OCI-LY1 (cell line): ENCODE data around the gene MROH2A.

ENCODE experiments used
- H2AFZ ChIP-seq: fragments of 200-600 bp; sonication (generic), shearing (Covaris generic); 2 replicates; pipeline ENCODE4 v1.6.0; 2014; ENCODE audit warnings: antibody characterized with exemption, mild to moderate bottlenecking, low read length
- H3F3A ChIP-seq: fragments of 200-600 bp; sonication (generic), shearing (Covaris generic); 2 replicates; pipeline ENCODE4 v1.6.0; 2014; ENCODE audit warnings: mild to moderate bottlenecking, antibody characterized with exemption, low read length, moderate library complexity; ENCODE audit not compliant: insufficient read depth
- H3K27ac ChIP-seq: fragments of 200-600 bp; sonication (generic); 2 replicates; pipeline ENCODE4 v1.5.1; 2014; ENCODE audit warnings: low read length, mixed run types, mild to moderate bottlenecking, low read depth; ENCODE audit not compliant: poor library complexity, severe bottlenecking
- H3K27me3 ChIP-seq: fragments of 200-600 bp; sonication (generic); 2 replicates; pipeline ENCODE4 v1.6.0; 2014; ENCODE audit warnings: antibody characterized with exemption, mild to moderate bottlenecking, low read length, moderate library complexity; ENCODE audit not compliant: insufficient read depth
- H3K36me3 ChIP-seq: fragments of 200-600 bp; sonication (generic); 2 replicates; pipeline ENCODE4 v1.6.1; 2014; ENCODE audit warnings: mild to moderate bottlenecking, antibody characterized with exemption, low read length, moderate library complexity, mixed read lengths; ENCODE audit not compliant: insufficient read depth
- H3K4me1 ChIP-seq: fragments of 200-600 bp; sonication (generic); 2 replicates; pipeline ENCODE4 v1.5.1; 2014; ENCODE audit warnings: mild to moderate bottlenecking, low read length, moderate library complexity; ENCODE audit not compliant: insufficient read depth, severe bottlenecking
- H3K4me2 ChIP-seq: fragments of 200-600 bp; sonication (generic), shearing (Covaris generic); 2 replicates; pipeline ENCODE4 v1.6.1; 2014; ENCODE audit warnings: low read length
- H3K4me3 ChIP-seq: fragments of 200-600 bp; sonication (generic); 2 replicates; pipeline ENCODE4 v1.5.1; 2014; ENCODE audit warnings: low read length, low read depth, mild to moderate bottlenecking, mixed read lengths; ENCODE audit not compliant: poor library complexity, severe bottlenecking
- H3K79me2 ChIP-seq: fragments of 200-600 bp; shearing (Covaris generic); 2 replicates; pipeline ENCODE4 v1.6.1; 2016; ENCODE audit warnings: mixed run types, low read length, mixed read lengths; ENCODE audit not compliant: insufficient read depth
- H3K9ac ChIP-seq: fragments of 200-600 bp; sonication (generic), shearing (Covaris generic); 2 replicates; pipeline ENCODE4 v1.6.1; 2014; ENCODE audit warnings: mild to moderate bottlenecking, low read length, mixed read lengths
- H3K9me2 ChIP-seq: fragments of 200-600 bp; sonication (generic), shearing (Covaris generic); 2 replicates; pipeline ENCODE4 v1.6.1; 2014; ENCODE audit warnings: low read depth, mild to moderate bottlenecking, low read length, mixed read lengths
- H3K9me3 ChIP-seq: fragments of 200-600 bp; shearing (Covaris generic); 2 replicates; pipeline ENCODE4 v1.6.1; 2014; ENCODE audit warnings: low read length, mixed read lengths
- H4K20me1 ChIP-seq: fragments of 200-600 bp; sonication (generic), shearing (Covaris generic); 2 replicates; pipeline ENCODE4 v1.6.0; 2016; ENCODE audit warnings: mild to moderate bottlenecking, low read length; ENCODE audit not compliant: insufficient read depth
- CTCF ChIP-seq: fragments of 200-600 bp; sonication (generic), shearing (Covaris generic); IDR thresholded peaks from 2 replicates; pipeline ENCODE4 v1.5.1; 2017; ENCODE audit warnings: mild to moderate bottlenecking, antibody characterized with exemption, low read length, moderate library complexity, mixed read lengths
- EZH2 ChIP-seq: fragments of 200-600 bp; sonication (generic), shearing (Covaris generic); IDR thresholded peaks from 2 replicates; pipeline ENCODE4 v1.8.0; 2017; ENCODE audit warnings: borderline replicate concordance, mixed run types, mild to moderate bottlenecking, antibody characterized with exemption, low read length, moderate library complexity, mixed read lengths

The MROH2A gene

GRCh38 chr2:233845301-233846060 lies 67.4 kb downstream of the MROH2A start:
- Histone ChIP-seq H4K20me1 (no peaks in the 10 kb centered on the region), H3K9me2 (no peaks in the 10 kb centered on the region), H3K4me1 (no peaks in the 10 kb centered on the region), H3K27ac (no peak overlapping the region), H3K9me3 (no peaks in the 10 kb centered on the region), H3K27me3 (no peaks in the 10 kb centered on the region), H3K79me2 (peaks cover 13% of the 10 kb centered on the region; the same call in 1 of the 2 replicates), H2AFZ (no peak overlapping the region), H3K4me3 (no peak overlapping the region), H3K9ac (no peak overlapping the region), H3K36me3 (peaks cover 100% of the 10 kb centered on the region), H3K4me2 (no peak overlapping the region), H3F3A (no peaks in the 10 kb centered on the region)
- no peak for TF ChIP-seq EZH2
- no peak for TF ChIP-seq CTCF

- Histone ChIP-seq H3K4me2 (no peak overlapping the region), H3K4me3 (no peak overlapping the region), H3K4me1 (peaks cover 1% of the 10 kb centered on the region), H3K79me2 (peaks cover 10% of the 10 kb centered on the region; the same call in 1 of the 2 replicates), H4K20me1 (no peaks in the 10 kb centered on the region), H3K9me2 (no peaks in the 10 kb centered on the region), H3K9me3 (no peaks in the 10 kb centered on the region), H3F3A (no peaks in the 10 kb centered on the region), H3K27ac (no peak overlapping the region), H2AFZ (no peak overlapping the region), H3K9ac (no peak overlapping the region), H3K36me3 (peaks cover 99% of the 10 kb centered on the region), H3K27me3 (no peaks in the 10 kb centered on the region)
- TF ChIP-seq CTCF, result no peak
- TF ChIP-seq EZH2, result no peak
These were observed 68.5 kb downstream of the MROH2A start for GRCh38 chr2:233846387-233847247.

GRCh38 chr2:233847248-233847898 lies 69.2 kb downstream of the MROH2A start:
- Histone ChIP-seq H3K4me3 (no peak overlapping the region), H3K36me3 (peaks cover 99% of the 10 kb centered on the region), H3K27ac (no peak overlapping the region), H3K9me3 (no peaks in the 10 kb centered on the region), H3K9me2 (no peaks in the 10 kb centered on the region), H3F3A (no peaks in the 10 kb centered on the region), H3K27me3 (no peaks in the 10 kb centered on the region), H2AFZ (no peak overlapping the region), H4K20me1 (no peaks in the 10 kb centered on the region), H3K4me2 (no peak overlapping the region), H3K4me1 (peaks cover 9% of the 10 kb centered on the region), H3K79me2 (peaks cover 16% of the 10 kb centered on the region), H3K9ac (no peak overlapping the region)
- TF ChIP-seq EZH2, result no peak
- no peak for TF ChIP-seq CTCF
